Rectal smooth muscle tissue (tissue), 1 donor: Measurements from ENCODE around the gene VPS26B.

Experiments used
- H3K27ac ChIP-seq: one replicate; pipeline ENCODE4 v1.7.0; 2013; ENCODE audit warnings: low read depth, low read length, inconsistent platforms
- H3K27me3 ChIP-seq: one replicate; pipeline ENCODE4 v1.7.0; 2013; ENCODE audit warnings: low read length; ENCODE audit not compliant: control insufficient read depth, insufficient read depth
- H3K36me3 ChIP-seq: one replicate; pipeline ENCODE4 v1.7.0; 2013; ENCODE audit warnings: low read length; ENCODE audit not compliant: control insufficient read depth, insufficient read depth
- H3K4me1 ChIP-seq: one replicate; pipeline ENCODE4 v1.7.0; 2013; ENCODE audit warnings: low read length; ENCODE audit not compliant: control insufficient read depth, insufficient read depth
- H3K4me3 ChIP-seq: one replicate; pipeline ENCODE4 v1.7.0; 2013; ENCODE audit warnings: low read length
- H3K9ac ChIP-seq: one replicate; pipeline ENCODE4 v1.7.0; 2013; ENCODE audit warnings: low read length

Gene VPS26B

DNA sequence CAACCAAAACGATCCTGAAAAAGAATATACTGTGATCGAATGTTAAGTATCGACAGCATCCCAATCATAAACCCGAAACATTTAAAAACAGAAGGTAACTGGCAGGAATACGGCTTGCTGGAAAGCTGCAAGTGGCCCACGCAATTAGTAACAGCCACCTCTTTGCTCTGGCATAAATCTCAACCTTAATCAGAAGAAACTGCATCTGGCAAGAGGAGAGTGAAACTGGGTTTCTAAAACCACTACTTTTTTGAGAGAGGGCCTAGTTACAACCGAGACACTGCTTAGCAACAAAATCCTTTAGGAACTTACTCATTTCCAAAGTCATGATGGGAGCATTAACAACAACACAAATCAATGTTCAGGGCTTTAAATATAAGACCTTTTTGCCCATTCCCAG, 8.6 kb upstream of the VPS26B start:
- Histone ChIP-seq H3K27ac (no peak overlapping the region), H3K27me3 (no peaks in the 10 kb centered on the region), H3K4me3 (no peak overlapping the region), H3K36me3 (peaks cover 2% of the 10 kb centered on the region), H3K4me1 (no peaks in the 10 kb centered on the region), H3K9ac (no peak overlapping the region)

DNA sequence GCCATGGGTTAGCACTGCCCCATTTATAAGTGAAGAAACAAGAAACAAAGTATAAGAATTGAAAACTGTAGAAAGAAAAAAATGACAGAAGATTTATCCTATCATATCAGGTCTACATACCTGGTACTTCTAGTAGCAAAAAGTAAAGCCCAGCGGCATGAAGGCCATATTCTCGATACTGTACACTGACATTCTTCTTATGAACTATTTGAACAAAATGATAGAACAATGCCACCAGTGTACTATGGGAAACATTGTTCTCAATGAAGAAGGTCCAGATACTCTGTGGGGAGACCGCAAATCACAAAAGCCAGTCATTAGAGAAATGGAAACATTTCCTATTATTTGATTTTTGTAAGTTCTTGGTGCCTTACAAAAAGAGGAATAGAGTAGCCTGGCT, 7.7 kb upstream of the VPS26B start:
- Histone ChIP-seq H3K36me3 (peaks cover 2% of the 10 kb centered on the region), H3K27me3 (no peaks in the 10 kb centered on the region), H3K9ac (no peak overlapping the region), H3K4me3 (no peak overlapping the region), H3K27ac (no peak overlapping the region), H3K4me1 (no peaks in the 10 kb centered on the region)

DNA sequence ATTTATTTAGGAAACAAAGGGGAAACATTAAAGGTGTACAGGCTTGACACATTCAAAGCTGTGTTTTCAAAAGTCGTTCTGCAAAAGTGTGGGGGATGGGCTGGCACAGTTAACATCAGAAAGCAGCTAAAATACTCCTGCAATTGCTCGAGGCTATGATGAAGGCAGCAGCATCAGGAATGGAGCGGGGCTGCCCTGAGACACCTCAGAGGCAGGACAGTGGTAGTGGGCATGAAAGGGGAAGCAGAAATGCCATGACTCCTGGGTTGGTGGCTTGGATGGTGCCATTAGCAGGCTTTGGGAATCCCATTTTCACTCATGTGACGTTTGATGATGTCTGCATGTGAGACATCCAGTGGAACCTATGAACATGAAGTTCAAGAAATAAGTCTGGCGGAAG, 1.4 kb upstream of the VPS26B start:
- no peak overlapping the region for H3K27ac ChIP-seq
- H3K36me3 ChIP-seq, result no peaks in the 10 kb centered on the region
- peak overlapping the region; percentile 75 for H3K4me3 ChIP-seq
- H3K4me1 ChIP-seq, result peaks cover 11% of the 10 kb centered on the region
- H3K9ac ChIP-seq, result no peak overlapping the region
- no peaks in the 10 kb centered on the region for H3K27me3 ChIP-seq

DNA sequence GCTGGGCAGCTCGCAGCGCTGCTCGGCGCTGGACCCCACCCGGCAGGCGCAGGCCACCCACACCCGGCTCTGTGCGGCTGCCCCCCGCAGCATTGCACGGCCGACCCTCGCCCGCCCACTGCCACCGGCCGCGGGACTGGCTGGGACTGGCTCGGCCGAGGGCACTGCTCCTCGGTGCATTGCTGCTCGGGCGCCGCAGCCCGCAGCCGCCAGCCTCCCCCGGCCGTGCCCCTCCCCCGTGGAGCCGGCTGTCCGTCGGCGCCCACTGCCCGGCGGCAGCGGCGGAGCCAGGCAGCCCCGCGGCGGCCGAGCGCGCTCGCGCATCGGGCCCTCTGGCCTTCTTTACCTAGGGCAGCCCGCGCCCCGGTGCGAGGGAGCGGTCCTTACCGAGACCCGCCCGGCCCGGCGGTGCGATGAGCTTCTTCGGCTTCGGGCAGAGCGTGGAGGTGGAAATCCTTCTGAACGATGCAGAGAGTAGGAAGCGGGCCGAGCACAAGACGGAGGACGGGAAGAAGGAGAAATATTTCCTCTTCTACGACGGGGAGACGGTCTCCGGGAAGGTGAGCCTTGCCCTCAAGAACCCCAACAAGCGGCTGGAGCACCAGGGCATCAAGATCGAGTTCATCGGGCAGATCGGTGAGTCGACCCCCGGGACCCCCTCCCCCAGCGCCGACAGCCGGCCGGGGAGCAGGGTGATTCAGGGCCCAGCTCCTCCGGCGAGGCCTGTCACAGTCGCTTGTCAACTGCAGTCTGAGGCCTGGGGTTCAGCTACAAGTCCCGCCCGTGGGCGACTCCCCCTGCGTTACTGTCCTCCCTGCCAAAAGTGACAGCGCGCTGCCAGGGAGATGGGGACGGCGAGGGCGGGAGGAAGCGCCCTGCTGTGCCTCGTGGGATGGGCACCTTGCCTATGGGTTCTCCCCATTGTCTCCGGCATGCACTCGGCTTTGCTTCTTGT, 516 bp downstream of the VPS26B start:
- Histone ChIP-seq H3K4me3 (peak overlapping the region; percentile 93), H3K4me1 (peaks cover 11% of the 10 kb centered on the region), H3K9ac (peak overlapping the region; percentile 92)

GRCh38 chr11:134226806-134227325, 2.4 kb downstream of the VPS26B start:
- Histone ChIP-seq H3K4me1 (peaks cover 11% of the 10 kb centered on the region), H3K4me3 (no peak overlapping the region)

More for the DNA sequence above, 516 bp downstream of the VPS26B start:
- H3K27me3 ChIP-seq, result no peaks in the 10 kb centered on the region
- H3K27ac ChIP-seq, result peak overlapping the region; percentile 97
- H3K36me3 ChIP-seq, result no peaks in the 10 kb centered on the region

DNA sequence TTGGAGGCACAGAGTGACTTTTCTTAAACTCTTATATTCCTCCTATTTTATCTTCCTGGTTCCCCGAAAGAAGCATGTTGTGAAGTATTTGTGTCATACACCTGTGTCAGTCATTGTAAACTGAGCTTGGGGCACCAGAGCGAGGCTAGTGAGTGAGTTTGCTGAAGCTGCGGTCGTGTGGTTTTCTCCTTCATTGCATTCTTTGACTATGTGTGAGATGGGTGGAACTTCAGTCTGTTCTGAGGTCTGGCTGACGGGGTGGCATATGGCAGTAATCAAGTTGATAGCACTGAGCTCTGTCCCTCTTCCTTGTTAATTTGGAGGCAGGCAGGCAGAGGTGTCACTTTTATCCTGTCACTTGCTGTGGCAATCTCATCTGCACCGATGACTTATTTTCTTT, 4.2 kb downstream of the VPS26B start:
- Histone ChIP-seq H3K4me1 (peaks cover 6% of the 10 kb centered on the region), H3K4me3 (no peak overlapping the region), H3K27me3 (no peaks in the 10 kb centered on the region), H3K27ac (no peak overlapping the region), H3K9ac (no peak overlapping the region), H3K36me3 (no peaks in the 10 kb centered on the region)

More at GRCh38 chr11:134226806-134227325, 2.4 kb downstream of the VPS26B start:
- no peaks in the 10 kb centered on the region for H3K36me3 ChIP-seq
- no peaks in the 10 kb centered on the region for H3K27me3 ChIP-seq
- no peak overlapping the region for H3K9ac ChIP-seq
- no peak overlapping the region for H3K27ac ChIP-seq

- Histone ChIP-seq H3K4me1 (peaks cover 6% of the 10 kb centered on the region), H3K9ac (no peak overlapping the region), H3K36me3 (no peaks in the 10 kb centered on the region), H3K27ac (no peak overlapping the region), H3K4me3 (no peak overlapping the region), H3K27me3 (no peaks in the 10 kb centered on the region)
These were observed 4.8 kb downstream of the VPS26B start for GRCh38 chr11:134229126-134229790.

DNA sequence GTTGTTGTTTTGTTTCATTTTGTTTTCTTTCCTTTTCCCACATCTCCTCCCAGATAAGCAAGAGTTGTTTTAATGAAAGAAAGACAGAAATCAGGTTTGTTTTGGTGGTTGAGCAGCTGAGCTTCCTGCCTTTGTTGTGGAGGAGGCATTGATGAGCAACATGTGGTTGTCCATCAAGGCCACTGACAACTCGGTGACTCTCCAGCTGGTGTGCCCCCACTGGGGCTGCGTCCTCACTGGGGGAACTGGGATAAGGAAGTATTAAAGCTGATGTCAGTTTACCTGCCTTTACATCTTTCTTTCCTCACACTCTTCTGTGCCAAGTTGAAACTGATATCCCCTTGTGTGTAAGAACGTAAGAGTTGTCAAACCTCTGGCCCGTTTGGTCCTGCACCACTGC, 5.9 kb downstream of the VPS26B start:
- Histone ChIP-seq H3K4me3 (no peak overlapping the region), H3K36me3 (peaks cover 5% of the 10 kb centered on the region), H3K27ac (no peak overlapping the region), H3K4me1 (peaks cover 6% of the 10 kb centered on the region), H3K9ac (no peak overlapping the region), H3K27me3 (no peaks in the 10 kb centered on the region)

GRCh38 chr11:134231958-134232659, 7.6 kb downstream of the VPS26B start:
- Histone ChIP-seq H3K4me1 (no peaks in the 10 kb centered on the region), H3K36me3 (peaks cover 5% of the 10 kb centered on the region), H3K9ac (no peak overlapping the region), H3K4me3 (no peak overlapping the region), H3K27me3 (no peaks in the 10 kb centered on the region), H3K27ac (no peak overlapping the region)

DNA sequence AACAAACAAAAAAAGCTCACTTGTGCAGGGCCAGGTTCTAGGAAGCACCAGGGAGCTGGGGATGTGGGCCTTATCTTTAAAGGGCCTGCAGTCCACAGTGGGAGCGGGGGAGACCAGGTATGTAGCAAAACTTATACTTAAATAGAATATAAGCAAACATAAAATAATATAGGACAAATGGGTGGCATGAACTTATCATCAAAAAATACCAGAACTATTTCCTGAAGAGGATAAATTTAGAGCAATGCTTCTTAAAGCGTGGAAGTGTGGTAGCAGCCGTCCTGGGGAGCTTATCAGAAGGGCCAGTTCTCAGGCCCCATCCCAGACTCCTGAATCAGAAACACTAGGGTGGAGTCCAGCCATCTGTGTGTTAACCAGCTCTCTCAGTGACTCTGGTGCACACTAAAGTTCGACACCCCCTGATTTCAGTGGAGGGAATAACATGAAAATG, 9.3 kb downstream of the VPS26B start:
- no peak overlapping the region for H3K27ac ChIP-seq
- H3K9ac ChIP-seq, result no peak overlapping the region
- H3K36me3 ChIP-seq, result peaks cover 5% of the 10 kb centered on the region
- H3K27me3 ChIP-seq, result no peaks in the 10 kb centered on the region
- no peaks in the 10 kb centered on the region for H3K4me1 ChIP-seq
- no peak overlapping the region for H3K4me3 ChIP-seq

DNA sequence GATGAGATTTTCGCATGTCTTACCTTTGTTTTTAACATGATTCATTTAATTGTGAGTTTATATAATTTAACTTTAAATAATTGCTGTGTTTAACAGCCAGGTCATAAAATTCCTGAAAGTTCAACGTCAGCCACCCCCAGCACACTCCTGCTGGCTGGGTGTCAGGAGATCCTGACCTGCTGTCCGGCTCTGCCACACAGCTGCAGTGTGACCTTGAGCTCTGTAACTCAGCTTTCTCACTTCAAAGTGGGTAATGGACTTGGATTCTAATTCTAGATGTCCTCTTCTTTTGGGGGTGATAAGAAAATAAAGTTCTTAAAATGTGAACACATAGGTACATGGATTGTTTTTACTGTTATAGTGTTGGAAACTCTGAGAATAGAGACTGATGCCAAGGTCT, 10.9 kb downstream of the VPS26B start:
- H3K9ac ChIP-seq, result no peak overlapping the region
- no peaks in the 10 kb centered on the region for H3K27me3 ChIP-seq
- H3K36me3 ChIP-seq, result peaks cover 16% of the 10 kb centered on the region
- no peak overlapping the region for H3K4me3 ChIP-seq
- no peaks in the 10 kb centered on the region for H3K4me1 ChIP-seq
- no peak overlapping the region for H3K27ac ChIP-seq
